IMR-90 (cell line): ENCODE data around the gene ACTBL2. TPM values are rescaled to one million over a fixed set of nuclear protein-coding genes. Genes with fewer than 3 reads are reported as not detected.

Experiments
- ATAC-seq: fragments of 200-7000 bp; cut with Tn5 transposase; 2 replicates; pipeline ENCODE4 v1.9.1; 2020; ENCODE audit warnings: low read depth, mild to moderate bottlenecking, moderate library complexity
- BruUV-seq: library from RNA; stranded (reverse); fragments of 400-500 nt; replicated peaks from 2 replicates; lab custom pipeline; 2021; lab: Mats Ljungman, UMichigan
- CTCF ChIA-PET: fragments of 300-600 bp; formaldehyde crosslinking; extraction: SDS; loops from one replicate; lab custom pipeline; 2021; ENCODE audit warnings: antibody characterized with exemption; lab: Yijun Ruan, JAX
- POLR2A ChIA-PET: fragments of 300-600 bp; sonication (Branson Sonifier 250); formaldehyde crosslinking; loops from one replicate; lab custom pipeline; 2022; ENCODE audit warnings: antibody characterized with exemption; ENCODE audit not compliant: unreplicated experiment; lab: Charles Lee
- DNase-seq: peaks from one replicate; pipeline ENCODE4 v3.0.0; 2013
- H2AFZ ChIP-seq: replicated peaks from 2 replicates; pipeline ENCODE3; 2013; ENCODE audit warnings: low read length, mild to moderate bottlenecking; ENCODE audit not compliant: poor library complexity
- H2AK5ac ChIP-seq: 2 replicates; pipeline ENCODE4 v1.6.1; 2013; ENCODE audit warnings: low read depth, low read length, inconsistent platforms
- H2AK9ac ChIP-seq: replicated peaks from 2 replicates; pipeline ENCODE3; 2013; ENCODE audit warnings: mild to moderate bottlenecking, low read depth, low read length, moderate library complexity; ENCODE audit not compliant: poor library complexity
- H2BK120ac ChIP-seq: 2 replicates; pipeline ENCODE4 v1.6.1; 2013; ENCODE audit warnings: low read depth, low read length, inconsistent platforms
- H2BK15ac ChIP-seq: 3 replicates; pipeline ENCODE4 v1.6.1; 2013; ENCODE audit warnings: low read depth, low read length, inconsistent platforms
- H2BK20ac ChIP-seq: 2 replicates; pipeline ENCODE4 v1.6.1; 2013; ENCODE audit warnings: low read depth, mild to moderate bottlenecking, inconsistent platforms, low read length, moderate library complexity
- H2BK5ac ChIP-seq: 2 replicates; pipeline ENCODE4 v1.6.1; 2013; ENCODE audit warnings: mild to moderate bottlenecking, low read depth, low read length, inconsistent platforms; ENCODE audit not compliant: poor library complexity, severe bottlenecking
- H3K14ac ChIP-seq: replicated peaks from 2 replicates; pipeline ENCODE4 v1.6.1; 2013; ENCODE audit warnings: low read depth, low read length, inconsistent platforms
- H3K18ac ChIP-seq: 2 replicates; pipeline ENCODE4 v1.6.1; 2013; ENCODE audit warnings: low read depth, low read length, control low read depth
- H3K23ac ChIP-seq: 2 replicates; pipeline ENCODE4 v1.6.1; 2013; ENCODE audit warnings: low read depth, low read length, inconsistent platforms
- H3K27ac ChIP-seq: 2 replicates; pipeline ENCODE4 v1.5.1; 2013; ENCODE audit warnings: mild to moderate bottlenecking, control low read depth, low read length; ENCODE audit not compliant: insufficient read depth
- H3K27me3 ChIP-seq: 2 replicates; pipeline ENCODE4 v1.6.1; 2013; ENCODE audit warnings: low read length; ENCODE audit not compliant: control insufficient read depth, insufficient read depth
- H3K36me3 ChIP-seq: 2 replicates; pipeline ENCODE4 v1.6.1; 2013; ENCODE audit warnings: low read length, mixed read lengths; ENCODE audit not compliant: control insufficient read depth, insufficient read depth
- H3K4ac ChIP-seq: 2 replicates; pipeline ENCODE4 v1.6.1; 2013; ENCODE audit warnings: low read depth, low read length, inconsistent platforms
- H3K4me1 ChIP-seq: 2 replicates; pipeline ENCODE4 v1.6.1; 2013; ENCODE audit warnings: low read length, mixed read lengths; ENCODE audit not compliant: control insufficient read depth, insufficient read depth
- H3K4me2 ChIP-seq: 2 replicates; pipeline ENCODE4 v1.6.1; 2013; ENCODE audit warnings: low read depth, mild to moderate bottlenecking, control low read depth, low read length, moderate library complexity
- H3K4me3 ChIP-seq: 2 replicates; pipeline ENCODE4 v1.5.1; 2013; ENCODE audit warnings: low read depth, mild to moderate bottlenecking, control low read depth, low read length, moderate library complexity; ENCODE audit not compliant: insufficient read depth
- H3K56ac ChIP-seq: 2 replicates; pipeline ENCODE4 v1.6.1; 2013; ENCODE audit warnings: low read length, inconsistent platforms; ENCODE audit not compliant: insufficient read depth; ENCODE audit errors: extremely low read depth
- H3K79me1 ChIP-seq, 2 experiments: 2 replicates each; pipeline ENCODE4 v1.6.1; 2013; ENCODE audit warnings: low read length in 2 of 2, inconsistent platforms in 1 of 2, low read depth in 1 of 2
- H3K9ac ChIP-seq: 2 replicates; pipeline ENCODE4 v1.6.1; 2013; ENCODE audit warnings: low read depth, low read length, control low read depth
- H3K9me1 ChIP-seq: 2 replicates; pipeline ENCODE4 v1.6.1; 2013; ENCODE audit warnings: low read length, inconsistent platforms; ENCODE audit not compliant: insufficient read depth
- H3K9me3 ChIP-seq: 2 replicates; pipeline ENCODE4 v1.6.1; 2013; ENCODE audit warnings: low read length; ENCODE audit not compliant: control insufficient read depth, insufficient read depth
- H4K20me1 ChIP-seq: 2 replicates; pipeline ENCODE4 v1.6.1; 2013; ENCODE audit warnings: low read length, inconsistent platforms; ENCODE audit not compliant: insufficient read depth
- H4K5ac ChIP-seq: 2 replicates; pipeline ENCODE4 v1.6.1; 2013; ENCODE audit warnings: mild to moderate bottlenecking, low read depth, low read length, control low read depth
- H4K8ac ChIP-seq, 2 experiments: 2 replicates each; pipeline ENCODE4 v1.6.1; 2013; ENCODE audit warnings: low read depth in 2 of 2, low read length in 2 of 2, control low read depth in 1 of 2, inconsistent platforms in 1 of 2
- H4K91ac ChIP-seq: 2 replicates; pipeline ENCODE4 v1.6.1; 2013; ENCODE audit warnings: low read depth, low read length, inconsistent platforms; ENCODE audit not compliant: insufficient read depth
- CTCF ChIP-seq: conservative IDR thresholded peaks from 2 replicates; pipeline ENCODE4 v1.5.1; 2012; ENCODE audit warnings: mild to moderate bottlenecking, low read depth, low read length, improper control_type of control experiment
- ELK1 ChIP-seq: fragments of 150-350 bp; IDR thresholded peaks from 2 replicates; pipeline ENCODE4 v1.6.1; 2016; ENCODE audit warnings: low read depth, mild to moderate bottlenecking, low read length, moderate library complexity, borderline replicate concordance
- RAD21 ChIP-seq: IDR thresholded peaks from 2 replicates; pipeline ENCODE4 v1.6.1; 2012; ENCODE audit warnings: low read length, improper control_type of control experiment
- SMC3 ChIP-seq: fragments of 150-350 bp; IDR thresholded peaks from 2 replicates; pipeline ENCODE4 v1.6.1; 2016; ENCODE audit warnings: low read depth, mild to moderate bottlenecking, antibody characterized with exemption, low read length, moderate library complexity
- WGBS, 2 experiments: methylation state at CpG; one replicate each; pipeline versions ENCODE4 v1.1.5 to v1.1.7; 2013; ENCODE audit warnings: missing lambda C conversion rate in 2 of 2; ENCODE audit not compliant: insufficient read length in 1 of 2; ENCODE audit errors: extremely low coverage in 2 of 2; 5-methylcytosine and 5-hydroxymethylcytosine counted together
- dilution Hi-C: fragments of 300-500 bp; cut with HindIII; formaldehyde crosslinking; loops from one replicate; pipeline ENCODE4 v1.14.3; 2018; ENCODE audit warnings: low sequenced_read_pairs; ENCODE audit not compliant: unreplicated experiment
- in situ Hi-C: fragments of 300-500 bp; cut with MboI; formaldehyde crosslinking; loops from 3 replicates; pipeline ENCODE4 v1.14.3; 2019; ENCODE audit warnings: low sequenced_read_pairs, inconsistent platforms, mixed read lengths
- intact Hi-C: fragments of 100-400 bp; cut with micrococcal nuclease; formaldehyde crosslinking; loops from 2 replicates; pipeline ENCODE4 v1.10.0; 2022
- polyA plus RNA-seq, 3 experiments: library from polyadenylated mRNA; depleted of rRNA; stranded (reverse); fragments of >200 nt; gene quantifications; 2 replicates each; pipeline ENCODE4 v1.2.3, GENCODE V29; 2012; ENCODE audit warnings: low replicate concordance in 1 of 3
- total RNA-seq: library from RNA; depleted of rRNA; stranded (reverse); fragments of >200 nt; gene quantifications from 2 replicates; pipeline ENCODE4 v1.2.3, GENCODE V29; 2012

ACTBL2 gene
- total and polyA plus RNA-seq, 2 of the 4 experiments (the other 2 are of a cell fraction), result 0.29 to 1.6 TPM

- WGBS, 2 experiments, result no CpG with 5 or more reads among the region's 8 CpGs
- no TSS peak for BruUV-seq
- peak overlapping the region; percentile 69 for H4K91ac ChIP-seq
- peak overlapping the region in 1 of 2 experiments; percentile 85; a peak in 2 of 4 replicates for H4K8ac ChIP-seq
- H2BK15ac ChIP-seq, result 0 out of 3 replicates have a peak overlapping the region, but pooled peaks have one; percentile 1
- H2BK5ac ChIP-seq, result peak overlapping the region; percentile 64
- peaks cover 13% of the 10 kb centered on the region for H3K4me1 ChIP-seq
- DNase-seq (peak; percentile 69), ATAC-seq (0 out of 2 replicates have a peak, but pooled peaks have one; percentile 9)
- H3K9me3 ChIP-seq, result no peaks in the 10 kb centered on the region
- H3K9ac ChIP-seq, result peak overlapping the region; percentile 11; the same call in 1 of the 2 replicates
- H3K14ac ChIP-seq, result peak overlapping the region; percentile 67
- peak overlapping the region; percentile 83 for H2AK5ac ChIP-seq
- peak overlapping the region; percentile 30; the same call in 1 of the 2 replicates for H4K5ac ChIP-seq
- TF ChIP-seq ELK1, result no peak
- TF ChIP-seq CTCF, result peak; percentile 77
- TF ChIP-seq SMC3, result peak; percentile 77
- peak; percentile 84 for TF ChIP-seq RAD21
- in situ Hi-C loops, result loop anchor here (10.0 kb wide), 2 partner anchors 385 to 965 kb away; partner anchors contain the start of gene PLK2
- H3K56ac ChIP-seq, result peak overlapping the region; percentile 51; the same call in 1 of the 2 replicates
- ChIA-PET POLR2A (interaction anchor here (0.6 kb wide), 1 partner anchor 747 kb away, joined by 3 read pairs; no protein-coding TSS in a partner anchor), CTCF (interaction anchor here (0.6 to 3.0 kb wide), 10 partner anchors 8 to 962 kb away, joined by 3 to 34 read pairs (median 4); partner anchors contain the start of gene PLK2)
- no peak overlapping the region for H2AK9ac ChIP-seq
- no peak overlapping the region for H3K4me3 ChIP-seq
- peak overlapping the region; percentile 98 for H2BK120ac ChIP-seq
- H3K18ac ChIP-seq, result peak overlapping the region; percentile 7; the same call in 1 of the 2 replicates
- peak overlapping the region; percentile 92 for H2BK20ac ChIP-seq
- H3K27me3 ChIP-seq, result no peaks in the 10 kb centered on the region
- no peak overlapping the region for H2AFZ ChIP-seq
- dilution Hi-C loops, result no loop called here
- H3K4me2 ChIP-seq, result peak overlapping the region; percentile 48
- H3K23ac ChIP-seq, result peak overlapping the region; percentile 35; the same call in 1 of the 2 replicates
- no peaks in the 10 kb centered on the region for H3K36me3 ChIP-seq
- no peak overlapping the region; the same call in 1 of the 2 replicates for H3K27ac ChIP-seq
- peaks cover 11% of the 10 kb centered on the region for H3K9me1 ChIP-seq
- H3K79me1 ChIP-seq, result 0 out of 4 replicates have a peak, but pooled peaks cover 0 to 2% of the 10 kb centered on the region in 2 experiments
- no peaks in the 10 kb centered on the region for H4K20me1 ChIP-seq
- intact Hi-C loops, result loop anchor here (1.0 to 5.0 kb wide), 6 partner anchors 201 to 963 kb away; no protein-coding TSS in a partner anchor
- peak overlapping the region; percentile 70 for H3K4ac ChIP-seq
These were observed 16.8 kb upstream of the ACTBL2 start for GRCh38 chr5:57499262-57500050.
